HG02588 (cell line): Measurements from ENCODE around the gene CHRDL1.
A peak's percentile ranks its signal among the peaks of the same experiment; 100 is the strongest.

Experiments used
- ATAC-seq: cut with Tn5 transposase; IDR thresholded peaks from one replicate; pipeline ENCODE4 v1.9.1; 2021; ENCODE audit warnings: mild to moderate bottlenecking, moderate library complexity; ENCODE audit not compliant: unreplicated experiment

Gene CHRDL1

GRCh38 chrX:110745288-110745687 lies 50.3 kb downstream of the CHRDL1 start:
- no peak for ATAC-seq

GRCh38 chrX:110743679-110744340 lies 51.8 kb downstream of the CHRDL1 start:
- peak; percentile 68 for ATAC-seq

GRCh38 chrX:110741213-110741796 lies 54.3 kb downstream of the CHRDL1 start:
- ATAC-seq, result no peak

GRCh38 chrX:110734894-110735541 lies 60.6 kb downstream of the CHRDL1 start:
- no peak for ATAC-seq

GRCh38 chrX:110734271-110734670 lies 61.3 kb downstream of the CHRDL1 start:
- ATAC-seq, result no peak

GRCh38 chrX:110733166-110733565 lies 62.5 kb downstream of the CHRDL1 start:
- ATAC-seq, result no peak

GRCh38 chrX:110732266-110732665 lies 63.4 kb downstream of the CHRDL1 start:
- ATAC-seq, result no peak

- ATAC-seq, result no peak
Measured at GRCh38 chrX:110723844-110724243, 71.8 kb downstream of the CHRDL1 start.

- ATAC-seq, result no peak
Measured at GRCh38 chrX:110722135-110722534, 73.5 kb downstream of the CHRDL1 start.

- ATAC-seq, result no peak
Measured at GRCh38 chrX:110713666-110714065, 82.0 kb downstream of the CHRDL1 start.

GRCh38 chrX:110706446-110706845 lies 89.2 kb downstream of the CHRDL1 start:
- no peak for ATAC-seq

- no peak for ATAC-seq
Measured at GRCh38 chrX:110703641-110704040, 92.0 kb downstream of the CHRDL1 start.

- peak; percentile 27 for ATAC-seq
Measured at GRCh38 chrX:110699109-110699508, 96.5 kb downstream of the CHRDL1 start.

- ATAC-seq, result peak; percentile 67
Measured at GRCh38 chrX:110698696-110699095, 96.9 kb downstream of the CHRDL1 start.

- no peak for ATAC-seq
Measured at GRCh38 chrX:110692866-110693265, 102.8 kb downstream of the CHRDL1 start.

GRCh38 chrX:110691446-110691845 lies 104.2 kb downstream of the CHRDL1 start:
- no peak for ATAC-seq

- no peak for ATAC-seq
Measured at GRCh38 chrX:110684653-110685052, 111.0 kb downstream of the CHRDL1 start.

- no peak for ATAC-seq
Measured at GRCh38 chrX:110683925-110684324, 111.7 kb downstream of the CHRDL1 start.

GRCh38 chrX:110678591-110678990 lies 117.0 kb downstream of the CHRDL1 start:
- ATAC-seq, result no peak

- no peak for ATAC-seq
Measured at GRCh38 chrX:110675886-110676285, 119.7 kb downstream of the CHRDL1 start.

- ATAC-seq, result peak; percentile 96
Measured at GRCh38 chrX:110671068-110671803, 124.4 kb downstream of the CHRDL1 start.

- no peak for ATAC-seq
Measured at GRCh38 chrX:110669572-110669971, 126.0 kb downstream of the CHRDL1 start.
